B cell (primary cell): ENCODE results near the gene GJB2.

Source experiments
- EZH2 ChIP-seq: IDR thresholded peaks from 2 replicates; pipeline ENCODE4 v1.6.1; 2012; ENCODE audit warnings: borderline replicate concordance, low read depth, mild to moderate bottlenecking, moderate library complexity, low read length; ENCODE audit not compliant: insufficient read depth, poor library complexity, severe bottlenecking
- TF ChIP-seq, protein P1 (sequence below): fragments of 200-600 bp; IDR thresholded peaks from one replicate; pipeline ENCODE4 v1.8.0; 2022; ENCODE audit warnings: antibody characterized with exemption, mild to moderate bottlenecking

GRCh38 chr13:20177049-20177831 is 15.5 kb downstream of the GJB2 start:
- TF ChIP-seq, protein P1, sequence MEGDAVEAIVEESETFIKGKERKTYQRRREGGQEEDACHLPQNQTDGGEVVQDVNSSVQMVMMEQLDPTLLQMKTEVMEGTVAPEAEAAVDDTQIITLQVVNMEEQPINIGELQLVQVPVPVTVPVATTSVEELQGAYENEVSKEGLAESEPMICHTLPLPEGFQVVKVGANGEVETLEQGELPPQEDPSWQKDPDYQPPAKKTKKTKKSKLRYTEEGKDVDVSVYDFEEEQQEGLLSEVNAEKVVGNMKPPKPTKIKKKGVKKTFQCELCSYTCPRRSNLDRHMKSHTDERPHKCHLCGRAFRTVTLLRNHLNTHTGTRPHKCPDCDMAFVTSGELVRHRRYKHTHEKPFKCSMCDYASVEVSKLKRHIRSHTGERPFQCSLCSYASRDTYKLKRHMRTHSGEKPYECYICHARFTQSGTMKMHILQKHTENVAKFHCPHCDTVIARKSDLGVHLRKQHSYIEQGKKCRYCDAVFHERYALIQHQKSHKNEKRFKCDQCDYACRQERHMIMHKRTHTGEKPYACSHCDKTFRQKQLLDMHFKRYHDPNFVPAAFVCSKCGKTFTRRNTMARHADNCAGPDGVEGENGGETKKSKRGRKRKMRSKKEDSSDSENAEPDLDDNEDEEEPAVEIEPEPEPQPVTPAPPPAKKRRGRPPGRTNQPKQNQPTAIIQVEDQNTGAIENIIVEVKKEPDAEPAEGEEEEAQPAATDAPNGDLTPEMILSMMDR = no peak
- no peak for TF ChIP-seq EZH2
